Lower leg skin (tissue), 3 donors: ENCODE measurements around the gene NKAIN2.
"Not testable (repeated sequence)": the region's sequence is repeated elsewhere in the genome, so short reads cannot be mapped to it uniquely, and the experiment has no call there.

Experiments
- POLR2A ChIP-seq, 2 donors: fragments of 450-650 bp; IDR thresholded peaks; one replicate each; pipeline ENCODE4 v1.6.1; 2016 to 2017; ENCODE audit warnings: antibody characterized with exemption in 2 of 2, mild to moderate bottlenecking in 1 of 2, moderate library complexity in 1 of 2
- TF ChIP-seq, protein P1 (sequence below), 3 donors: fragments of 450-650 bp; IDR thresholded peaks; one replicate each; pipeline ENCODE4 v1.5.1; 2016; ENCODE audit warnings: antibody characterized with exemption in 3 of 3, mild to moderate bottlenecking in 3 of 3, moderate library complexity in 2 of 3

DNA sequence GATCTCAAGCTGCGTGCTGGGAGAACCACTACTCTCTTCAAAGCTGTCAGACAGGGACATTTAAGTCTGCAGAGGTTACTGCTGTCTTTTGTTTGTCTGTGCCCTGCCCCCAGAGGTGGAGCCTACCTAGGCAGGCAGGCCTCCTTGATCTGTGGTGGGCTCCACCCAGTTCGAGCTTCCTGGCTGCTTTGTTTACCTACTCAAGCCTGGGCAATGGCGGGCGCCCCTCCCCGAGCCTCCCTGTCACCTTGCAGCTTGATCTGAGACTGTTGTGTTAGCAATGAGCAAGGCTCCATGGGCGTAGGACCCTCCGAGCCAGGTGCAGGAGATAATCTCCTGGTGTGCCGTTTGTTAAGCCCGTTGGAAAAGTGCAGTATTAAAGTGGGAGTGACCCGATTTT, 609.0 kb downstream of the NKAIN2 start:
- TF ChIP-seq, protein P1, sequence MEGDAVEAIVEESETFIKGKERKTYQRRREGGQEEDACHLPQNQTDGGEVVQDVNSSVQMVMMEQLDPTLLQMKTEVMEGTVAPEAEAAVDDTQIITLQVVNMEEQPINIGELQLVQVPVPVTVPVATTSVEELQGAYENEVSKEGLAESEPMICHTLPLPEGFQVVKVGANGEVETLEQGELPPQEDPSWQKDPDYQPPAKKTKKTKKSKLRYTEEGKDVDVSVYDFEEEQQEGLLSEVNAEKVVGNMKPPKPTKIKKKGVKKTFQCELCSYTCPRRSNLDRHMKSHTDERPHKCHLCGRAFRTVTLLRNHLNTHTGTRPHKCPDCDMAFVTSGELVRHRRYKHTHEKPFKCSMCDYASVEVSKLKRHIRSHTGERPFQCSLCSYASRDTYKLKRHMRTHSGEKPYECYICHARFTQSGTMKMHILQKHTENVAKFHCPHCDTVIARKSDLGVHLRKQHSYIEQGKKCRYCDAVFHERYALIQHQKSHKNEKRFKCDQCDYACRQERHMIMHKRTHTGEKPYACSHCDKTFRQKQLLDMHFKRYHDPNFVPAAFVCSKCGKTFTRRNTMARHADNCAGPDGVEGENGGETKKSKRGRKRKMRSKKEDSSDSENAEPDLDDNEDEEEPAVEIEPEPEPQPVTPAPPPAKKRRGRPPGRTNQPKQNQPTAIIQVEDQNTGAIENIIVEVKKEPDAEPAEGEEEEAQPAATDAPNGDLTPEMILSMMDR (IDR thresholded peaks at IDR 0.05), result not testable (repeated sequence)
- not testable (repeated sequence) for TF ChIP-seq POLR2A (IDR thresholded peaks at IDR 0.05)
